ENCODE measurements around the gene PHKA2.

The PHKA2 gene

DNA sequence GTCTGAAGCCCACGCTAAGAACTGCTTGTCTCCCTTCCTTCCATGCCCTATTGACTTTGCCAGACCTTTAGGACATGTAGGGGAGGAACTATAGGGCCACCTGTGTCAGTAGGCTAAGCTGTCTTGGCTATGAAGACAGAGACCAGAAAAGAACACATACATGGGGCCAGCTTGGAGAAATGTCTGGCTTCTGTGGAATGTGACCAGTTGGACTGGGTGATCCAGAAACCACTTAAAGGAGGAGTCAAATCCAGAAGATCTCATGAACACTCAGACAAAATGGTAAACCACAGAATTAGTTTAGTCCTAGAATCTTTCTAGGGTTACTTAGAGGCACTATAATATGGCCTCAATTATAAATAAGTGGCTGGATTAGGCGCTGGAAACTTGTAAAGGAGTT is 42.0 kb downstream of the PHKA2 start:
- Histone ChIP-seq H3K27ac (no peak overlapping the region), H3K36me3 (ENCODE audit: control insufficient read depth, insufficient read depth, low read length) (no peaks in the 10 kb centered on the region), H3K4me1 (no peaks in the 10 kb centered on the region), H3K27me3 (ENCODE audit: control insufficient read depth, insufficient read depth, low read length) (no peaks in the 10 kb centered on the region), H3K4me3 (ENCODE audit: low read depth, low read length) (no peak overlapping the region), H3K79me2 (no peaks in the 10 kb centered on the region), H3K9me3 (ENCODE audit: control insufficient read depth, low read length) (no peaks in the 10 kb centered on the region), H3K4me2 (ENCODE audit: low read length) (no peak overlapping the region), H2AFZ (no peak overlapping the region), H3K9ac (no peak overlapping the region)
- TF ChIP-seq, protein P1, sequence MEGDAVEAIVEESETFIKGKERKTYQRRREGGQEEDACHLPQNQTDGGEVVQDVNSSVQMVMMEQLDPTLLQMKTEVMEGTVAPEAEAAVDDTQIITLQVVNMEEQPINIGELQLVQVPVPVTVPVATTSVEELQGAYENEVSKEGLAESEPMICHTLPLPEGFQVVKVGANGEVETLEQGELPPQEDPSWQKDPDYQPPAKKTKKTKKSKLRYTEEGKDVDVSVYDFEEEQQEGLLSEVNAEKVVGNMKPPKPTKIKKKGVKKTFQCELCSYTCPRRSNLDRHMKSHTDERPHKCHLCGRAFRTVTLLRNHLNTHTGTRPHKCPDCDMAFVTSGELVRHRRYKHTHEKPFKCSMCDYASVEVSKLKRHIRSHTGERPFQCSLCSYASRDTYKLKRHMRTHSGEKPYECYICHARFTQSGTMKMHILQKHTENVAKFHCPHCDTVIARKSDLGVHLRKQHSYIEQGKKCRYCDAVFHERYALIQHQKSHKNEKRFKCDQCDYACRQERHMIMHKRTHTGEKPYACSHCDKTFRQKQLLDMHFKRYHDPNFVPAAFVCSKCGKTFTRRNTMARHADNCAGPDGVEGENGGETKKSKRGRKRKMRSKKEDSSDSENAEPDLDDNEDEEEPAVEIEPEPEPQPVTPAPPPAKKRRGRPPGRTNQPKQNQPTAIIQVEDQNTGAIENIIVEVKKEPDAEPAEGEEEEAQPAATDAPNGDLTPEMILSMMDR (IDR thresholded peaks at IDR 0.05) = no peak

DNA sequence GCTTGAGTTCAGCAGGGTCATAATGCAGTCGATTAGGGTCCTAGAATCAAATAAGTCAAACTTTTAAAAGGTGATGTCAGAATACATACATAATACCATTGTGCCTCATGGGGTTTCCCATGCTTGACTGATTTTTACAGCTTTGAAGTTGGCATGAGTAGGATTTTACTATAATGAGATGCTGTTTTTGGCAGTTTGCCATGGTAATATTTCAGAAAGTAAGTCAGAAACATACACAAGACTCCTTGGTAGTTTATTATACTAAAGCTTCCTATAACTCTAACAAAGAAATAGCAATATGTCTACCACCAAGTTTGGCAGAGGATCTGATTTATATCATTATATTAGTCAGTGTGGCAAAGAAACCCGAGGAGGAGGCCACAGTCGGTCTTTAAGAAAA is 45.2 kb downstream of the PHKA2 start:
- no peaks in the 10 kb centered on the region for H3K4me1 ChIP-seq
- H3K79me2 ChIP-seq = no peaks in the 10 kb centered on the region
- H3K27me3 ChIP-seq (ENCODE audit: control insufficient read depth, insufficient read depth, low read length) = no peaks in the 10 kb centered on the region
- no peaks in the 10 kb centered on the region for H3K36me3 ChIP-seq (ENCODE audit: control insufficient read depth, insufficient read depth, low read length)
- TF ChIP-seq, protein P1 (IDR thresholded peaks at IDR 0.05) = no peak
- H3K27ac ChIP-seq = no peak overlapping the region
- no peak overlapping the region for H3K4me2 ChIP-seq (ENCODE audit: low read length)
- no peaks in the 10 kb centered on the region for H3K9me3 ChIP-seq (ENCODE audit: control insufficient read depth, low read length)
- H3K4me3 ChIP-seq (ENCODE audit: low read depth, low read length) = no peak overlapping the region
- H3K9ac ChIP-seq = no peak overlapping the region
- no peak overlapping the region for H2AFZ ChIP-seq

DNA sequence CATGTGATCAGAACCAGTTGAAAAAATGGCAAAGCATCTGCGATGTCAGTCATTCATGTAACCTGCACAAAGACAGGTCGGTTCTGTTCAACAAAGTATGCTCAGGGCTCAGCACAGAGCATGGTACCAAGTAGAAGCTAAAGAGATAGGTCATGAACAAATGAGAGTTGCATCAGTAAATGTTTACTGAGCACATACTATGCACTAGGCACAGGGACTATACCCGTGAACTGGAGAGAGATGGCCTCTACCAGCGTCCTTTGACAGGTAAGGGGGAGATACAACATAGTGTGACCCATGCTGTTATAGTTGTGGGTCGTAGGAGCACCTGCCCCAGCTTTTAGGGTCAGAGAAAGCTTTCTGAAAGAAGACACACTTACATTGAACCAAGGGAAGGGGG is 46.7 kb downstream of the PHKA2 start:
- Histone ChIP-seq H3K79me2 (no peaks in the 10 kb centered on the region), H3K27ac (no peak overlapping the region), H3K4me3 (ENCODE audit: low read depth, low read length) (no peak overlapping the region), H3K9me3 (ENCODE audit: control insufficient read depth, low read length) (no peaks in the 10 kb centered on the region), H2AFZ (no peak overlapping the region), H3K9ac (no peak overlapping the region), H3K27me3 (ENCODE audit: control insufficient read depth, insufficient read depth, low read length) (no peaks in the 10 kb centered on the region), H3K4me2 (ENCODE audit: low read length) (no peak overlapping the region), H3K4me1 (no peaks in the 10 kb centered on the region), H3K36me3 (ENCODE audit: control insufficient read depth, insufficient read depth, low read length) (no peaks in the 10 kb centered on the region)
- TF ChIP-seq, protein P1 (IDR thresholded peaks at IDR 0.05) = no peak

DNA sequence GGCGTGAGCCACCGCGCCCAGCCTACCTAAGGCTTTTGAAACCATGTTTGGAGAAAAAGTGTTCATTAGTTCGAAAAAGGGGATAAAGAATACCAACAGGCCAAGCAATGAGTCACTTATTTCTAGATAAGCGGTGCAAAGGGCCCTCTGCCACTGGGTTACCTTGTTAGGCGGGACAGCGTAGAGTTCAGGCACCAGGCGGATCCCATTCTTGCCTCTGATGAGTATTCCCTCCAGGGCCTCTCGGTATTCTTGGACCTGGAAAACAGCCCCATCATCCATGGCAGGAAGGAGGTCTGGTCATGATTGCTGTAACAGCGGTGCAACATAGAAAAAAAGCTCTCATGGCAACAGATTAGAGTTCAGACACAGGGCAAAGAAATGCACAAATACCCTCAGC is 48.0 kb downstream of the PHKA2 start:
- H3K9ac ChIP-seq = no peak overlapping the region
- H3K9me3 ChIP-seq (ENCODE audit: control insufficient read depth, low read length) = no peaks in the 10 kb centered on the region
- H3K79me2 ChIP-seq = no peaks in the 10 kb centered on the region
- H3K36me3 ChIP-seq (ENCODE audit: control insufficient read depth, insufficient read depth, low read length) = no peaks in the 10 kb centered on the region
- no peak overlapping the region for H3K27ac ChIP-seq
- H3K4me1 ChIP-seq = no peaks in the 10 kb centered on the region
- TF ChIP-seq, protein P1 (IDR thresholded peaks at IDR 0.05) = no peak
- H3K4me2 ChIP-seq (ENCODE audit: low read length) = no peak overlapping the region
- no peak overlapping the region for H3K4me3 ChIP-seq (ENCODE audit: low read depth, low read length)
- no peaks in the 10 kb centered on the region for H3K27me3 ChIP-seq (ENCODE audit: control insufficient read depth, insufficient read depth, low read length)
- no peak overlapping the region for H2AFZ ChIP-seq

DNA sequence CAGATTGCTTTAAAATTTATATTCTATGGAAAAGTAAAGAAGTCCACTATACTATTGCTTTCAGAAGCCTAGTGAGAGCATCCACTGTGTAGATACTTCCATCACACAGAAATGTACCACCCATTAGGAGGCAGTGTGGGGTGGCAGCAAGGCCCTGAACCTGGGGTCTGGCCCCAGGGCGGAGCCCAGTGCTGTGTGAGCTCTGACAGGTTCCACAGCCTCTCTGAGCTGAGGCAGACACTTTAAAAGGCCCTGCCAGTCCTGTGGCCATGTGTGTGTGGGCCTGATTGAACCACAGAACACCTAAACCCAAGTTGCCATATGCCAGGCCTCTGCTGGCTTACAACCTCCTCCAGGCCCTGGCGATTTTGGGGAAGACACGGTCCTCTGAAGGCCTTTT is 49.2 kb downstream of the PHKA2 start:
- H3K27ac ChIP-seq = no peak overlapping the region
- H3K36me3 ChIP-seq (ENCODE audit: control insufficient read depth, insufficient read depth, low read length) = no peaks in the 10 kb centered on the region
- no peak overlapping the region for H2AFZ ChIP-seq
- H3K4me2 ChIP-seq (ENCODE audit: low read length) = no peak overlapping the region
- H3K27me3 ChIP-seq (ENCODE audit: control insufficient read depth, insufficient read depth, low read length) = no peaks in the 10 kb centered on the region
- no peaks in the 10 kb centered on the region for H3K4me1 ChIP-seq
- no peaks in the 10 kb centered on the region for H3K79me2 ChIP-seq
- H3K9me3 ChIP-seq (ENCODE audit: control insufficient read depth, low read length) = no peaks in the 10 kb centered on the region
- TF ChIP-seq, protein P1 (IDR thresholded peaks at IDR 0.05) = no peak
- no peak overlapping the region for H3K9ac ChIP-seq
- no peak overlapping the region for H3K4me3 ChIP-seq (ENCODE audit: low read depth, low read length)
